Uterus (tissue), 2 donors: ENCODE measurements around the gene SLC25A30.

Source experiments
- POLR2A ChIP-seq, 2 donors: fragments of 450-650 bp; IDR thresholded peaks; one replicate each; pipeline ENCODE4 v1.6.1; 2016; ENCODE audit warnings: antibody characterized with exemption in 2 of 2, mild to moderate bottlenecking in 1 of 2, moderate library complexity in 1 of 2
- TF ChIP-seq, protein P1 (sequence below), 4 experiments: fragments of 200-600 bp in 2 of 4; fragments of 450-650 bp in 2 of 4; sonication (generic) in 2 of 4; IDR thresholded peaks; one replicate each; pipeline ENCODE4 v1.5.1; 2016 to 2019; ENCODE audit warnings: antibody characterized with exemption in 4 of 4, mild to moderate bottlenecking in 2 of 4, moderate library complexity in 1 of 4

DNA sequence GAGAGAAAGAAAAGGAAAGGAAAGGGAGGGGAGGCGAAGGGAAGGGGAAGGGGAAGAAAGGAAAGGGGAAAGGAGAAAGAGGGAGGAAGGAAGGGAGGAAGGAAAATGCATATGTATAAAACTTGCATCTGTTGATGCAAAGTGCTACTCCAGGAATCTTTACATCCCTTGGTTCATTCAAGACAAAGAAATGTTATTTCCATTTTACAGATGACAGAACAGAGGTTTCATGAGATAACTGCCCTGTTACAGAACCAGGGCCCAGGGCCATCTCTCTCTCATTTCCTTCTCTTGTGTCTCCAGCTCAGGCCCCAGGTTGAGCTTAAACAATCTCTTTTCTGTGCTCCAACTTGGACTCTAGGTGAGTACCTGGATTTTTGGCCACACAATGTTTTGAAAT is 1.8 kb upstream of the SLC25A30 start:
- TF ChIP-seq, protein P1, sequence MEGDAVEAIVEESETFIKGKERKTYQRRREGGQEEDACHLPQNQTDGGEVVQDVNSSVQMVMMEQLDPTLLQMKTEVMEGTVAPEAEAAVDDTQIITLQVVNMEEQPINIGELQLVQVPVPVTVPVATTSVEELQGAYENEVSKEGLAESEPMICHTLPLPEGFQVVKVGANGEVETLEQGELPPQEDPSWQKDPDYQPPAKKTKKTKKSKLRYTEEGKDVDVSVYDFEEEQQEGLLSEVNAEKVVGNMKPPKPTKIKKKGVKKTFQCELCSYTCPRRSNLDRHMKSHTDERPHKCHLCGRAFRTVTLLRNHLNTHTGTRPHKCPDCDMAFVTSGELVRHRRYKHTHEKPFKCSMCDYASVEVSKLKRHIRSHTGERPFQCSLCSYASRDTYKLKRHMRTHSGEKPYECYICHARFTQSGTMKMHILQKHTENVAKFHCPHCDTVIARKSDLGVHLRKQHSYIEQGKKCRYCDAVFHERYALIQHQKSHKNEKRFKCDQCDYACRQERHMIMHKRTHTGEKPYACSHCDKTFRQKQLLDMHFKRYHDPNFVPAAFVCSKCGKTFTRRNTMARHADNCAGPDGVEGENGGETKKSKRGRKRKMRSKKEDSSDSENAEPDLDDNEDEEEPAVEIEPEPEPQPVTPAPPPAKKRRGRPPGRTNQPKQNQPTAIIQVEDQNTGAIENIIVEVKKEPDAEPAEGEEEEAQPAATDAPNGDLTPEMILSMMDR (IDR thresholded peaks at IDR 0.05), result no peak
- no peak for TF ChIP-seq POLR2A (IDR thresholded peaks at IDR 0.05)
